ENCODE measurements around the gene ARHGAP15. TPM values are rescaled to one million over a fixed set of nuclear protein-coding genes. Genes with fewer than 3 reads are reported as not detected.

The ARHGAP15 gene
- total RNA-seq, 1 experiment from 2014 or later: 82.8 TPM

DNA sequence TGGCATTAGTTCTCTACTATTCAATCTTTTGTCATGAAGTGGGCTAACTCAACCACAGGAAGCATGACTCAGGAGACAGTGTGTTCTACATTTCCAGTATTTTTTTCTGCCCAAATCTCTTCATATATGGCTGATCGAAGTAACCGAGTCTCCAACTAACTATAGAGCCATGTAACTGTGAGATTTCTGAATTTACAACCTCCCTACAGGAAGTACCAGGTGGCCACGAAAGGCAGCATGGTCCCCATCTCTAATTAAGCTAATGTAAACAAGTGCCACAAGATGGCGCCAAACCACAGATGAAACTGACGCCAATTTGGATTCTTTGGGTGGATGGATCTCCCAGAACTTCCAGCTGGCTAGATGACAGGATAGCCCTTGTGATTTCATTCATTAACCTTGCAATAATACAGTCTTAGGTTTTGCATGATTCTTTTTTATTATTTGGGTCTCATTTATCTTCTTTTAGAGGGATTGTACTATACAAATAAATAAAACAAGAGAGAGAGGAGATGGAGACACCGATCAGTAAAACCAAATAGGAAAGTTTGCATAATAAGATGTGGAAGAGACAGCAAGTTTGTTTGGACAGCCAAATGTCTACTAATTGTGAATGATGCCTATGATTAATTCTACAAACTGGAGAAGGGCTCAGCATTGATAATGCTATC, 18.3 kb upstream of the ARHGAP15 start:
- Histone ChIP-seq H3K4me3 (ENCODE audit: low read length) (no peak overlapping the region), H3K4me1 (ENCODE audit: low read length) (peaks cover 5% of the 10 kb centered on the region), H3K4me2 (ENCODE audit: low read depth, low read length, poor library complexity, severe bottlenecking) (peak overlapping the region; percentile 37), H3K9me3 (ENCODE audit: low read length) (no peaks in the 10 kb centered on the region), H3K9me2 (replicated peaks; ENCODE audit: insufficient read depth, low read length) (no peaks in the 10 kb centered on the region), H3K9ac (ENCODE audit: low read length) (peak overlapping the region; percentile 37; the same call in 1 of the 2 replicates), H3K27ac (ENCODE audit: low read length) (no peak overlapping the region), H4K20me1 (ENCODE audit: insufficient read depth, low read depth, low read length) (no peaks in the 10 kb centered on the region), H3K36me3 (ENCODE audit: insufficient read depth, low read length) (no peaks in the 10 kb centered on the region), H3K79me2 (ENCODE audit: low read length) (no peaks in the 10 kb centered on the region), H3K27me3 (ENCODE audit: low read length) (no peaks in the 10 kb centered on the region), H2AFZ (ENCODE audit: low read length) (peak overlapping the region; percentile 85)
- DNase-seq: peak; percentile 91

DNA sequence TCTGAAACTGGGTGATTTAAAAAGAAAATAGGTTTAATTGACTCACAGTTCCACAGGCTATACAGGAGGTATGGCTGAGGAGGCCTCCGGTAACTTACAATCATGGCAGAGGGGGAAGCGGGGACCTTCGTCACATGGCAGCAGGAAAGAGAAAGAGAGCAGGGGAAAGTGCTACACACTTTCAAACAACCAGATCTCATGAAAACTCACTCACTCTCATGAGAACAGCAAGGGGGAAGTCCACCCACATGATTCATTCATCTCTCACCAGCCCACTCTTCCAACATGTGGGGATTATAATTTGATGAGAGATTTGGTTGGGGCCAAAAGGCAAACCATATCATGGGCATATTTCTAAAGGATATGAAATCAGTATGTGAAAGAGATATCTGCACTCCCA, 12.0 kb upstream of the ARHGAP15 start:
- no peaks in the 10 kb centered on the region for H3K27me3 ChIP-seq (ENCODE audit: low read length)
- DNase-seq: no peak
- H3K4me1 ChIP-seq (ENCODE audit: low read length): peaks cover 14% of the 10 kb centered on the region

DNA sequence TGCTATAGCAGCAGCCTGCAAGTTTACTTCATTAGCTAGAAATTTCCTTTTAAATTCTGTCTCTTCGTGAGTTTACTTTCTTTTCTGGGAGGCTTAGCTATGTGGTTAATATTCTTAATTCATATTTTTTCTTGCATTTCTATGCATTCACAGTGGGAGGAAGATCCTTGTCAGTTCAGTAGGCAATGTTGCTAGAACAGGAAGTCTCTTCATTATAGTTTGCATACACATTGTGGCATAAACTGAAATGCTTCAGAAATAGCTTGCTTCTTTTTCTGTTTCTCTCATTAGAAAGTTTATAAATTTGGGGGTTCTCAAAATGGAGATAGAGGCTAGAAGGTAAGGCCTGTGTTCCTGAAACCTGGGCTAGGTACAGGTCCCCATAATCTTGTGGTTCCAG, 8.1 kb upstream of the ARHGAP15 start:
- no peak overlapping the region for H3K9ac ChIP-seq (ENCODE audit: low read length)
- no peaks in the 10 kb centered on the region for H3K9me3 ChIP-seq (ENCODE audit: low read length)
- no peaks in the 10 kb centered on the region for H4K20me1 ChIP-seq (ENCODE audit: insufficient read depth, low read depth, low read length)
- H3K4me1 ChIP-seq (ENCODE audit: low read length): peaks cover 14% of the 10 kb centered on the region
- peak overlapping the region; percentile 39; the same call in 1 of the 2 replicates for H2AFZ ChIP-seq (ENCODE audit: low read length)
- H3K9me2 ChIP-seq (replicated peaks; ENCODE audit: insufficient read depth, low read length): no peaks in the 10 kb centered on the region
- no peaks in the 10 kb centered on the region for H3K79me2 ChIP-seq (ENCODE audit: low read length)
- no peak overlapping the region for H3K4me3 ChIP-seq (ENCODE audit: low read length)
- peak overlapping the region; percentile 34 for H3K4me2 ChIP-seq (ENCODE audit: low read depth, low read length, poor library complexity, severe bottlenecking)
- no peak overlapping the region for H3K27ac ChIP-seq (ENCODE audit: low read length)
- H3K36me3 ChIP-seq (ENCODE audit: insufficient read depth, low read length): no peaks in the 10 kb centered on the region
- peak; percentile 61 for DNase-seq
- H3K27me3 ChIP-seq (ENCODE audit: low read length): no peaks in the 10 kb centered on the region

More for the DNA sequence above, 12.0 kb upstream of the ARHGAP15 start:
- Histone ChIP-seq H2AFZ (ENCODE audit: low read length) (no peak overlapping the region), H3K4me3 (ENCODE audit: low read length) (no peak overlapping the region), H3K9me2 (replicated peaks; ENCODE audit: insufficient read depth, low read length) (no peaks in the 10 kb centered on the region), H3K27ac (ENCODE audit: low read length) (no peak overlapping the region), H3K36me3 (ENCODE audit: insufficient read depth, low read length) (no peaks in the 10 kb centered on the region), H3K9ac (ENCODE audit: low read length) (no peak overlapping the region), H3K9me3 (ENCODE audit: low read length) (no peaks in the 10 kb centered on the region), H3K4me2 (ENCODE audit: low read depth, low read length, poor library complexity, severe bottlenecking) (no peak overlapping the region), H4K20me1 (ENCODE audit: insufficient read depth, low read depth, low read length) (no peaks in the 10 kb centered on the region), H3K79me2 (ENCODE audit: low read length) (no peaks in the 10 kb centered on the region)

DNA sequence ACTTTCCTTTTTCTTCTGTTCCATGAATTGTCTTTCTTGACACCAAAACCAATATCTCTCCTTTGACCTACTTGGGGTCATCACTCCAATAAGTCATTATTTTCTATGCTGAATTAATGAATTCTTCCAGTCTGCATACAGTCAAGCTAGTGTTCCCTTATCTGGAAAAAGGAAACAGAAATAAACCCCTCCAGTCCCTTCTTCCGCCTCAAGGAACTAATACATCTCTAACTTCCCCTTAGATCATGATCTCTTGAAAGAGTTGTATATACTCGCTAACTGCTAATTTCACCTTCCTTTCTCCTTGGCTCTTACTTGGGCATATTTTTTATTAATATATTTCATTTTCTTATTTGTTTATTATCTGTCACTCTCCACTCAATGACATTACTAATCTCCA, 7.3 kb upstream of the ARHGAP15 start:
- H3K9ac ChIP-seq (ENCODE audit: low read length): no peak overlapping the region
- no peak overlapping the region for H3K4me2 ChIP-seq (ENCODE audit: low read depth, low read length, poor library complexity, severe bottlenecking)
- H3K36me3 ChIP-seq (ENCODE audit: insufficient read depth, low read length): no peaks in the 10 kb centered on the region
- H3K27ac ChIP-seq (ENCODE audit: low read length): no peak overlapping the region
- H3K4me1 ChIP-seq (ENCODE audit: low read length): peaks cover 14% of the 10 kb centered on the region
- no peaks in the 10 kb centered on the region for H3K79me2 ChIP-seq (ENCODE audit: low read length)
- H3K9me2 ChIP-seq (replicated peaks; ENCODE audit: insufficient read depth, low read length): no peaks in the 10 kb centered on the region
- no peaks in the 10 kb centered on the region for H4K20me1 ChIP-seq (ENCODE audit: insufficient read depth, low read depth, low read length)
- no peak overlapping the region for H3K4me3 ChIP-seq (ENCODE audit: low read length)
- no peak overlapping the region for H2AFZ ChIP-seq (ENCODE audit: low read length)
- H3K9me3 ChIP-seq (ENCODE audit: low read length): no peaks in the 10 kb centered on the region
- no peak for DNase-seq
- H3K27me3 ChIP-seq (ENCODE audit: low read length): no peaks in the 10 kb centered on the region

DNA sequence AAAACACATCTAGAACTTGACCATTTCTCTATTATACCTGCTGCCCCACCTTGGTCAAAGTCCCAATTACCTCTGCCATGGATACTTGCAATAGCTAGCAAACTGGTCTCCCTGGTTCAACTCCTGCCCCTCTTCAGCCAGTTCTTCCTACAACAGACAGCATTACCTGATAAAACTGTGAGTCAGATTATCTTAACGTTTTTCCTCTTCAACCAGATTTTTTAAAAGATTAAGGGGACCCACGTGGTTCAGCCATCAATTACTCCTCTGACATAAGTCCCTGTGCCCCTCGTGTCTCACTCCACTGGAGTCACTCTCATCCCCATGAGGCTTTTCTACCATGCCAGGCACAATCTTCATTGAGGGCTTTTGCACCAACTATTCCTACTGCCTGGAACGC, 5.3 kb upstream of the ARHGAP15 start:
- Histone ChIP-seq H3K4me1 (ENCODE audit: low read length) (peaks cover 28% of the 10 kb centered on the region), H3K4me3 (ENCODE audit: low read length) (no peak overlapping the region), H3K27me3 (ENCODE audit: low read length) (no peaks in the 10 kb centered on the region), H3K27ac (ENCODE audit: low read length) (no peak overlapping the region), H3K9me3 (ENCODE audit: low read length) (no peaks in the 10 kb centered on the region), H3K4me2 (ENCODE audit: low read depth, low read length, poor library complexity, severe bottlenecking) (no peak overlapping the region), H4K20me1 (ENCODE audit: insufficient read depth, low read depth, low read length) (no peaks in the 10 kb centered on the region), H3K79me2 (ENCODE audit: low read length) (no peaks in the 10 kb centered on the region), H2AFZ (ENCODE audit: low read length) (no peak overlapping the region), H3K36me3 (ENCODE audit: insufficient read depth, low read length) (no peaks in the 10 kb centered on the region), H3K9me2 (replicated peaks; ENCODE audit: insufficient read depth, low read length) (no peaks in the 10 kb centered on the region), H3K9ac (ENCODE audit: low read length) (no peak overlapping the region)
- no peak for DNase-seq

DNA sequence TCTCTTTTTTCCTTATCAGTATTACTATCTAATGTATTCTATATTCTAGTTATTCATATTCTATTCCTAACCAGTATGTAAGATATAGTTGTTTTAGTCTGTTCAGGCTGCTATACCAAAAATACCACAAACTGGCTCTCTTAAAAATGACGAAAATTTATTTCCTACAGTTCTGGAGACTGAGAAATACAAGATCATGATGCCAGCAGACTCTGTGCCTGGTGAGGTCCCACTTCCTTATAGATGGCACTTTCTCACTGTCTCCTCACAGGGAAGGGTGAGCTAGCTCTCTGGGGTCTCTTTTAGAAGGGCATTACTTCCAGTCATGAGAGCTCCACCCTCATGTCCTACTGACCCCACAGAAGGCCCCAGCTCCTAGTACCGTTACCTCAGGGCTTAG, 4.8 kb upstream of the ARHGAP15 start:
- Histone ChIP-seq H3K4me2 (ENCODE audit: low read depth, low read length, poor library complexity, severe bottlenecking) (no peak overlapping the region), H3K4me1 (ENCODE audit: low read length) (peaks cover 33% of the 10 kb centered on the region), H3K9ac (ENCODE audit: low read length) (no peak overlapping the region), H3K27me3 (ENCODE audit: low read length) (no peaks in the 10 kb centered on the region), H3K36me3 (ENCODE audit: insufficient read depth, low read length) (no peaks in the 10 kb centered on the region), H3K4me3 (ENCODE audit: low read length) (no peak overlapping the region), H2AFZ (ENCODE audit: low read length) (no peak overlapping the region), H3K9me2 (replicated peaks; ENCODE audit: insufficient read depth, low read length) (no peaks in the 10 kb centered on the region), H3K27ac (ENCODE audit: low read length) (no peak overlapping the region), H4K20me1 (ENCODE audit: insufficient read depth, low read depth, low read length) (no peaks in the 10 kb centered on the region), H3K79me2 (ENCODE audit: low read length) (peaks cover under 1% of the 10 kb centered on the region; the same call in 1 of the 2 replicates), H3K9me3 (ENCODE audit: low read length) (no peaks in the 10 kb centered on the region)
- DNase-seq: no peak

DNA sequence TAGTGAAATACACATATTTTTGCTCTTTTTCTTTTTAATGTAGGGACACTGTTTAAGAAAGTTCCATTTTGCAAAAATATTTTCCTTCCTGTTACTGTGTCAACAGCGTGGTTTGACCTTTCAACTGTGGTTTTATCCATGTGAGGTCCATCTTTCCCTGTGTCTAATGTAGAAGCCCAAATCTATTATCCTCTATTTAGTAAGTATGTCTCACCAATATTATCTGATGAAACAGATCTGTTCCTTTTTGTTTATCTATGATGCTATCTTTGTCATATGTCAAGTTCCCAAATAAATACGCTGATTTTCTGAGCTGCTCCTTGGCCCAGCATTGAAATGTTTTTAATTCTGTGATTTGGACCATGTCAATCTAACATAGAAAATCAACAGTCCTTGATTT, 3.5 kb upstream of the ARHGAP15 start:
- H3K4me2 ChIP-seq (ENCODE audit: low read depth, low read length, poor library complexity, severe bottlenecking): no peak overlapping the region
- H3K27me3 ChIP-seq (ENCODE audit: low read length): no peaks in the 10 kb centered on the region
- no peaks in the 10 kb centered on the region for H4K20me1 ChIP-seq (ENCODE audit: insufficient read depth, low read depth, low read length)
- H3K36me3 ChIP-seq (ENCODE audit: insufficient read depth, low read length): no peaks in the 10 kb centered on the region
- no peaks in the 10 kb centered on the region for H3K9me2 ChIP-seq (replicated peaks; ENCODE audit: insufficient read depth, low read length)
- H3K27ac ChIP-seq (ENCODE audit: low read length): no peak overlapping the region
- H3K9me3 ChIP-seq (ENCODE audit: low read length): no peaks in the 10 kb centered on the region
- peaks cover 13% of the 10 kb centered on the region for H3K79me2 ChIP-seq (ENCODE audit: low read length)
- H3K4me3 ChIP-seq (ENCODE audit: low read length): no peak overlapping the region
- H3K4me1 ChIP-seq (ENCODE audit: low read length): peaks cover 42% of the 10 kb centered on the region
- no peak for DNase-seq
- H2AFZ ChIP-seq (ENCODE audit: low read length): no peak overlapping the region
- no peak overlapping the region for H3K9ac ChIP-seq (ENCODE audit: low read length)

DNA sequence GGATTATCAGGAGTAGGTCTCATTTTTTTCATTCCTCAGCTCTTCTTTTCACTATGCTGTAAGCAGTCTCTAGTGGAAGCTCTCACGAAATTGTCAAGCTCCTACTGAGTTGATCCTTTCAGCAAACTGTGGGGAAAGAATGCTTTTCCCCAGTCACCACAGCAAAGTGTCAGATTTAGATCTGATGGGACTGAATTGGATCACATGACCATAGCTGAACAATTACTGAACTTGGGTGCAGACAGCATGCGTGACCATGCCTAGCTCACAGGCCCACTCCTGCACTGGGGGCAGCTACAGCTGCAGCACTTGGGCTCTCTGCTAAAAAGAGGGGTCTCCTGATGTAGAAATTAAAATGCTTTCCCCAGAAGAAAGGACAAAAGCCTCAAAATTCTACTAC, 3.1 kb downstream of the ARHGAP15 start:
- Histone ChIP-seq H3K4me1 (ENCODE audit: low read length) (peaks cover 56% of the 10 kb centered on the region), H3K9ac (ENCODE audit: low read length) (peak overlapping the region; percentile 11; the same call in 1 of the 2 replicates)

More for the DNA sequence above, 3.1 kb downstream of the ARHGAP15 start:
- no peak overlapping the region for H2AFZ ChIP-seq (ENCODE audit: low read length)
- H3K36me3 ChIP-seq (ENCODE audit: insufficient read depth, low read length): no peaks in the 10 kb centered on the region; the same call in 1 of the 2 replicates
- peak overlapping the region; percentile 76 for H3K4me2 ChIP-seq (ENCODE audit: low read depth, low read length, poor library complexity, severe bottlenecking)
- no peaks in the 10 kb centered on the region for H3K9me3 ChIP-seq (ENCODE audit: low read length)
- 0 out of 2 replicates have a peak overlapping the region, but pooled peaks have one; percentile 67 for H3K4me3 ChIP-seq (ENCODE audit: low read length)
- no peaks in the 10 kb centered on the region for H3K27me3 ChIP-seq (ENCODE audit: low read length)
- DNase-seq: no peak
- H4K20me1 ChIP-seq (ENCODE audit: insufficient read depth, low read depth, low read length): no peaks in the 10 kb centered on the region
- H3K79me2 ChIP-seq (ENCODE audit: low read length): peaks cover 77% of the 10 kb centered on the region
- no peaks in the 10 kb centered on the region for H3K9me2 ChIP-seq (replicated peaks; ENCODE audit: insufficient read depth, low read length)
- H3K27ac ChIP-seq (ENCODE audit: low read length): peak overlapping the region; percentile 3; the same call in 1 of the 2 replicates
